ENCODE measurements around the gene CABLES1. TPM values are rescaled to one million over a fixed set of nuclear protein-coding genes. Genes with fewer than 3 reads are reported as not detected.
"Not testable (repeated sequence)": the region's sequence is repeated elsewhere in the genome, so short reads cannot be mapped to it uniquely, and the experiment has no call there.

The CABLES1 gene
- total and polyA plus RNA-seq, 2 donors from 2014 or later: 7.6 to 40.5 TPM

DNA sequence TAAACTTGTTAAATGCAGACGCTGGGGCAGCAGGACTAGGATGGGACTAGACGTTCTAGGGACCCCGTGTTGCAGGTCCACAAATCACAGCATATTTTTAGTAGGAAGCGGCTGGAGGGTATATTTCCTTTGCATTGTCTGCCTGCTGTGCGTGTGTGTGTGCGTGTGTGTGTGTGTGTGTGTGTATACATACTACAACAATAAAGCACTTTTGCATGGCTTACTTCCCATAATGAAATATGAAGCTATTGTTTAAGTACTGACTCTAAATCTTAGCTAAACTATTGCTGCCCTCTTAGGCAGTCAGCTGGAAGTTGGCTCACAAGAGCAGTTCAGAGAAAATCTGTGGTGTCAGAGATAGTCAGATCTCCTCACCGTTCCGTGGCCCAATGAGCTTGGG is 133.4 kb downstream of the CABLES1 start:
- intact Hi-C loops (cut with DNase I): no loop called here
- Histone ChIP-seq H3K4me1 (ENCODE audit: control insufficient read depth in 2 of 3, insufficient read depth in 2 of 3, low read depth in 1 of 3, low read length in 3 of 3) (no peaks in the 10 kb centered on the region), H3K9me3 (ENCODE audit: control insufficient read depth in 2 of 3, insufficient read depth in 1 of 3, low read length in 3 of 3) (no peaks in the 10 kb centered on the region), H3K4me3 (ENCODE audit: low read length in 3 of 3) (no peak overlapping the region), H3K9ac (ENCODE audit: low read length in 3 of 3) (no peak overlapping the region), H3K27ac (ENCODE audit: low read depth in 2 of 2, low read length in 2 of 2) (no peak overlapping the region), H3K27me3 (ENCODE audit: control insufficient read depth, insufficient read depth, low read length) (no peaks in the 10 kb centered on the region), H3K36me3 (ENCODE audit: control insufficient read depth in 2 of 3, insufficient read depth in 3 of 3, low read length in 3 of 3) (no peaks in the 10 kb centered on the region)
- peak in 1 of 5 donors; percentile 35 for DNase-seq
- TF ChIP-seq, protein P1, sequence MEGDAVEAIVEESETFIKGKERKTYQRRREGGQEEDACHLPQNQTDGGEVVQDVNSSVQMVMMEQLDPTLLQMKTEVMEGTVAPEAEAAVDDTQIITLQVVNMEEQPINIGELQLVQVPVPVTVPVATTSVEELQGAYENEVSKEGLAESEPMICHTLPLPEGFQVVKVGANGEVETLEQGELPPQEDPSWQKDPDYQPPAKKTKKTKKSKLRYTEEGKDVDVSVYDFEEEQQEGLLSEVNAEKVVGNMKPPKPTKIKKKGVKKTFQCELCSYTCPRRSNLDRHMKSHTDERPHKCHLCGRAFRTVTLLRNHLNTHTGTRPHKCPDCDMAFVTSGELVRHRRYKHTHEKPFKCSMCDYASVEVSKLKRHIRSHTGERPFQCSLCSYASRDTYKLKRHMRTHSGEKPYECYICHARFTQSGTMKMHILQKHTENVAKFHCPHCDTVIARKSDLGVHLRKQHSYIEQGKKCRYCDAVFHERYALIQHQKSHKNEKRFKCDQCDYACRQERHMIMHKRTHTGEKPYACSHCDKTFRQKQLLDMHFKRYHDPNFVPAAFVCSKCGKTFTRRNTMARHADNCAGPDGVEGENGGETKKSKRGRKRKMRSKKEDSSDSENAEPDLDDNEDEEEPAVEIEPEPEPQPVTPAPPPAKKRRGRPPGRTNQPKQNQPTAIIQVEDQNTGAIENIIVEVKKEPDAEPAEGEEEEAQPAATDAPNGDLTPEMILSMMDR (IDR thresholded peaks at IDR 0.05; ENCODE audit: borderline replicate concordance, extremely low read depth, insufficient read depth): no peak
- FAIRE-seq: no peak

DNA sequence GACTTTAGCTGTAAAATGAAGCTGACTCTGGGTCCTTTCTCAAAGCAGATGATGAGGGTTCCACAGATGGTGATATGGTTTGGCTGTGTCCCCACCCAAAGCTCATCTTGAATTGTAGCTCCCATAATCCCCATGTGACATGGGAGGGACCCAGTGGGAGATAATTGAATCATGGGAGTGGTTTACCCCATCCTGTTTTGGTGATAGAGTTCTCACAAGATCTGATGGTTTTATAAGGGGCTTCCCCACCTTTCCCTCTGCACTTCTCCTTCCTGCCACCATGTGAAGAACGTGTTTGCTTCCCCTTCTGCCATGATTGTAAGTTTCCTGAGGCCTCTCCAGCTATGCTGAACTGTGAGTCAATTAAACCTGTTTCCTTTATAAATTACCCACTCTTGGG is 133.8 kb downstream of the CABLES1 start:
- H3K27me3 ChIP-seq (ENCODE audit: control insufficient read depth, insufficient read depth, low read length); H3K9me3 ChIP-seq (ENCODE audit: control insufficient read depth in 2 of 3, insufficient read depth in 1 of 3, low read length in 3 of 3); FAIRE-seq; H3K27ac ChIP-seq (ENCODE audit: low read depth in 2 of 2, low read length in 2 of 2); H3K36me3 ChIP-seq (ENCODE audit: control insufficient read depth in 2 of 3, insufficient read depth in 3 of 3, low read length in 3 of 3); intact Hi-C loops (cut with DNase I); DNase-seq; H3K9ac ChIP-seq (ENCODE audit: low read length in 3 of 3); H3K4me3 ChIP-seq (ENCODE audit: low read length in 3 of 3); H3K4me1 ChIP-seq (ENCODE audit: control insufficient read depth in 2 of 3, insufficient read depth in 2 of 3, low read depth in 1 of 3, low read length in 3 of 3): not testable (repeated sequence)

DNA sequence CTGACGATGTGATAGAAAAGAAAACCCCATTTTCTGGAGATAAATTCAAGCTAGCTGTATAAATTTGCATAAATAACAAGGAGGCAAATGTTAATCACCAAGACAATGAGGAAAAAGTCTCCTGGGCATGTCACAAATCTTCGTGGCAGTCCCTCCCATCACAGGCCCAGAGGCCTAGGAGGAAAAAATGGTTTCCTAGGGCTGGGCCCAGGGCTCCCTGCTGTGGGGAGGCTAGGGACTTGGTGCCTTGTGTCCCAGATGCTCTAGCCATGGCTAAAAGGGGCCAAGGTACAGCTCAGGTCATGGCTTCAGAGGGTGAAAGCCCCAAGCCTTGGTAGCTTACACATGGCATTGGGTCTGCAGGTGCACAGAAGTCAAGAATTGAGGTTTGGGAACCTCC is 134.6 kb downstream of the CABLES1 start:
- no peak for DNase-seq
- Histone ChIP-seq H3K27ac (ENCODE audit: low read depth in 2 of 2, low read length in 2 of 2) (no peak overlapping the region), H3K27me3 (ENCODE audit: control insufficient read depth, insufficient read depth, low read length) (no peaks in the 10 kb centered on the region), H3K9me3 (ENCODE audit: control insufficient read depth in 2 of 3, insufficient read depth in 1 of 3, low read length in 3 of 3) (no peaks in the 10 kb centered on the region), H3K9ac (ENCODE audit: low read length in 3 of 3) (no peak overlapping the region), H3K4me1 (ENCODE audit: control insufficient read depth in 2 of 3, insufficient read depth in 2 of 3, low read depth in 1 of 3, low read length in 3 of 3) (peaks cover 0 to 2% (median 0%) of the 10 kb centered on the region in 3 donors), H3K4me3 (ENCODE audit: low read length in 3 of 3) (no peak overlapping the region), H3K36me3 (ENCODE audit: control insufficient read depth in 2 of 3, insufficient read depth in 3 of 3, low read length in 3 of 3) (no peaks in the 10 kb centered on the region)
- FAIRE-seq: no peak
- TF ChIP-seq, protein P1 (IDR thresholded peaks at IDR 0.05; ENCODE audit: borderline replicate concordance, extremely low read depth, insufficient read depth): no peak
- intact Hi-C loops (cut with DNase I): no loop called here

DNA sequence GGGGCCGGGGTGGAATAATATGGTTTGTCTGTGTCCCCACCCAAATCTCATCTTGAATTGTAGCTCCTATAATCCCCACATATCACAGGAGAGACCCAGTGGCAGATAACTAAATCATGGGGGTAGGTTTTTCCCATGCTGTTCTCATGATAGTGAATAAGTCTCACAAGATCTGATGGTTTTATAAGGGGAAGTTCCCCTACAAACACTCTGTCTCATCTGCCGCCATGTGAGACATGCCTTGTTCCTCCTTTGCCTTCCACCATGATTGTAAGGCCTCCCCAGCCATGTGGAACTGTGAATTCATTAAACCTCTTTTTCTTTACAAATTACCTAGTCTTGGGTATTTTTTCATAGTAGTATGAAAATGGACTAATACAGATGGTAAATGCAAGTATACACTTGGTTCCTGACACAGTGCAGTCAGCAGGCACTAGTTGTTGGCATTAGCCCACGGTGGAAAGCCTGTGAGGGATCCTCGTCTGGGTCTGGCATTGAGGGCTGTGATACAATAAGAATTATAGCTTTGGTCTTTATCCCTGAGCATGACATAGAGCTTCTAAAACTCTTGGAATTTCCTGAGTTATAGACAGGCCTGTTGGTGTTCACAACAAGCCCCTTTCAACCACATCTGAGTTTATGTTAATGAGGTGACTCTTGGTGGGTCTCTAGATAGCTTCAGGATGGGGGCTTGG is 135.8 kb downstream of the CABLES1 start:
- TF ChIP-seq, protein P1 (IDR thresholded peaks at IDR 0.05; ENCODE audit: borderline replicate concordance, extremely low read depth, insufficient read depth): no peak
- DNase-seq (no peak), FAIRE-seq (no peak)

More for the DNA sequence above, 135.8 kb downstream of the CABLES1 start:
- H3K4me1 ChIP-seq (ENCODE audit: control insufficient read depth in 2 of 3, insufficient read depth in 2 of 3, low read depth in 1 of 3, low read length in 3 of 3): peaks cover 0 to 3% (median 0%) of the 10 kb centered on the region in 3 donors
- intact Hi-C loops (cut with DNase I): no loop called here
- no peak overlapping the region for H3K27ac ChIP-seq (ENCODE audit: low read depth in 2 of 2, low read length in 2 of 2)
- no peaks in the 10 kb centered on the region for H3K36me3 ChIP-seq (ENCODE audit: control insufficient read depth in 2 of 3, insufficient read depth in 3 of 3, low read length in 3 of 3)
- H3K27me3 ChIP-seq (ENCODE audit: control insufficient read depth, insufficient read depth, low read length): no peaks in the 10 kb centered on the region
- no peak overlapping the region for H3K4me3 ChIP-seq (ENCODE audit: low read length in 3 of 3)
- H3K9ac ChIP-seq (ENCODE audit: low read length in 3 of 3): no peak overlapping the region
- H3K9me3 ChIP-seq (ENCODE audit: control insufficient read depth in 2 of 3, insufficient read depth in 1 of 3, low read length in 3 of 3): no peaks in the 10 kb centered on the region

Data from kidney (tissue), 14 donors.